Neuronal stem cell (in vitro differentiated cells): ENCODE results near the gene UBAC2.
A peak's percentile ranks its signal among the peaks of the same experiment; 100 is the strongest.

Source experiments
- DNase-seq: peaks from one replicate; pipeline ENCODE4 v3.0.0-alpha.2; 2013; ENCODE audit warnings: low spot score
- H2AFZ ChIP-seq: one replicate; pipeline ENCODE4 v1.6.1; 2013; ENCODE audit warnings: mild to moderate bottlenecking, low read length, inconsistent platforms
- H2AK5ac ChIP-seq: 2 replicates; pipeline ENCODE4 v1.6.1; 2013; ENCODE audit warnings: low read depth, mild to moderate bottlenecking, inconsistent platforms, low read length, moderate library complexity, mixed read lengths
- H2BK120ac ChIP-seq: 2 replicates; pipeline ENCODE4 v1.6.1; 2013; ENCODE audit warnings: low read depth, mild to moderate bottlenecking, inconsistent platforms, low read length, moderate library complexity, mixed read lengths
- H2BK12ac ChIP-seq: one replicate; pipeline ENCODE4 v1.6.1; 2013; ENCODE audit warnings: low read length, inconsistent platforms
- H2BK15ac ChIP-seq: 2 replicates; pipeline ENCODE4 v1.6.1; 2013; ENCODE audit warnings: mild to moderate bottlenecking, low read length, inconsistent platforms, mixed read lengths
- H2BK5ac ChIP-seq: one replicate; pipeline ENCODE4 v1.6.1; 2013; ENCODE audit warnings: inconsistent platforms, mild to moderate bottlenecking, low read length, moderate library complexity
- H3K14ac ChIP-seq: one replicate; pipeline ENCODE4 v1.6.1; 2013; ENCODE audit warnings: low read length, inconsistent platforms
- H3K18ac ChIP-seq: 2 replicates; pipeline ENCODE4 v1.6.1; 2013; ENCODE audit warnings: low read length, inconsistent platforms
- H3K23ac ChIP-seq: 2 replicates; pipeline ENCODE4 v1.6.1; 2013; ENCODE audit warnings: low read depth, mild to moderate bottlenecking, mixed read lengths, low read length, inconsistent platforms; ENCODE audit not compliant: poor library complexity
- H3K27ac ChIP-seq: replicated peaks from 3 replicates; pipeline ENCODE4 v1.5.1; 2013; ENCODE audit warnings: low read length, inconsistent platforms
- H3K27me3 ChIP-seq, 3 experiments: 2 replicates each; pipeline ENCODE4 v1.6.1; 2013; ENCODE audit warnings: low read length in 3 of 3, mild to moderate bottlenecking in 2 of 3, inconsistent platforms in 1 of 3, low read depth in 1 of 3, mixed read lengths in 1 of 3, moderate library complexity in 1 of 3; ENCODE audit not compliant: control insufficient read depth in 3 of 3, insufficient read depth in 3 of 3
- H3K36me3 ChIP-seq, 2 donors: replicated peaks in 1 of 2; 2 replicates each; pipeline ENCODE4 v1.6.1; 2013; ENCODE audit warnings: low read length in 2 of 2; ENCODE audit not compliant: control insufficient read depth in 2 of 2, insufficient read depth in 2 of 2
- H3K4ac ChIP-seq: 2 replicates; pipeline ENCODE4 v1.6.1; 2013; ENCODE audit warnings: inconsistent platforms, mild to moderate bottlenecking, low read length, moderate library complexity
- H3K4me1 ChIP-seq, 2 donors: 1 replicate in 1 of 2; 2 replicates in 1 of 2; pipeline ENCODE4 v1.6.1; 2013; ENCODE audit warnings: low read length in 2 of 2, low read depth in 1 of 2; ENCODE audit not compliant: control insufficient read depth in 2 of 2, insufficient read depth in 1 of 2
- H3K4me2 ChIP-seq: one replicate; pipeline ENCODE4 v1.6.1; 2013; ENCODE audit warnings: mild to moderate bottlenecking, low read length, inconsistent platforms; ENCODE audit not compliant: insufficient read depth, poor library complexity, severe bottlenecking
- H3K4me3 ChIP-seq, 2 donors: 2 replicates each; pipeline ENCODE4 v1.5.1; 2013; ENCODE audit warnings: low read length in 2 of 2, mild to moderate bottlenecking in 2 of 2, inconsistent platforms in 1 of 2, moderate library complexity in 1 of 2
- H3K79me1 ChIP-seq: one replicate; pipeline ENCODE4 v1.6.1; 2013; ENCODE audit warnings: low read depth, mild to moderate bottlenecking, inconsistent platforms, low read length, moderate library complexity
- H3K9ac ChIP-seq: one replicate; pipeline ENCODE4 v1.6.1; 2013; ENCODE audit warnings: mild to moderate bottlenecking, low read depth, low read length, inconsistent platforms; ENCODE audit not compliant: poor library complexity
- H3K9me3 ChIP-seq, 2 donors: replicated peaks in 1 of 2; 2 replicates each; pipeline versions ENCODE3 to v1.6.1; 2013; ENCODE audit warnings: low read length in 2 of 2, mild to moderate bottlenecking in 2 of 2, inconsistent platforms in 1 of 2, low read depth in 1 of 2, mixed read lengths in 1 of 2, moderate library complexity in 1 of 2; ENCODE audit not compliant: control insufficient read depth in 2 of 2, insufficient read depth in 1 of 2
- H4K8ac ChIP-seq: one replicate; pipeline ENCODE4 v1.6.1; 2013; ENCODE audit warnings: low read depth, mild to moderate bottlenecking, inconsistent platforms, low read length, moderate library complexity
- H4K91ac ChIP-seq: one replicate; pipeline ENCODE4 v1.6.1; 2013; ENCODE audit warnings: low read length, low read depth, mild to moderate bottlenecking, inconsistent platforms; ENCODE audit not compliant: poor library complexity
- WGBS, 2 donors: extraction: QIAGEN DNeasy Blood & Tissue Kit; methylation state at CpG; one replicate each; pipeline ENCODE4 v1.1.7; 2013; ENCODE audit warnings: missing lambda C conversion rate in 2 of 2, mixed read lengths in 1 of 2; ENCODE audit not compliant: insufficient read length in 2 of 2, insufficient replicate concordance in 1 of 2; ENCODE audit errors: extremely low coverage in 2 of 2; 5-methylcytosine and 5-hydroxymethylcytosine counted together

The UBAC2 gene

DNA sequence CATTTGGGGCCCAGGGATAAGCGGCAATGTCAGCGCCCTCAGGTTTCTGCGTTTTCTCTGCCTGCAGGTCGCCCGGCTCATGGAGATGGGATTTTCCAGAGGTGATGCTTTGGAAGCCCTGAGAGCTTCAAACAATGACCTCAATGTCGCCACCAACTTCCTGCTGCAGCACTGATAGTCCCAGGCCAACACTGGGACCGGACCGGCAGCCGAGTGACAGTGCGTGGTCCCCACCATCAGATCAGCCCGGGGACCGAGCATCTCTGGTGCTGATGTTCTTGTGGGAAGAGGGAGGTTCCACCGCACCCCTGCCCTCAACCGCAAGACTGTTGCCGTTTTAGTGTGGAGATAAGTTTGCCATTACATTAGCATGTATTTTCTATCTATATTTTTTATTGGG is 184.5 kb downstream of the UBAC2 start:
- DNase-seq, result no peak

DNA sequence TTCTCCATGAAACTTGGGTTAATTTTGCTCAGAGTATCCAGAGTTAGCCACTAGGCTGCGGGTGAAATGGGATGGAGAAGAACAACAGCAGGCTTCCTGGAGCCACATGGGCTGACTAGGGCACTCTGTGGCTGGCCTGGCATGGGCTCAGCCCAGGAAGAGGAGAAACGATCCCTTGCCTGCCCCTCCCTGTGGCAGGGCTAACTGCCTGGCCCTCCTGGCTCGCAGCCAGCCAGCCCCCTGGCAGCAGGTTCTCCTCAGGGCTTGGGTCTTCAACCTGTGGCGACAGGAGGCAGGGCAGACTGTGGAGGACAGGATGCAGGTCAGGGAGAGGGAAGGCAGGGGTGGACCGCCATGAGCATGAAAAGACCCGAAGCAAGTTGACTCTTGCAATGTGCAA is 185.3 kb downstream of the UBAC2 start:
- H3K4me2 ChIP-seq, result no peak overlapping the region
- no peak overlapping the region for H3K4ac ChIP-seq
- no peak overlapping the region for H4K8ac ChIP-seq
- no peak overlapping the region for H3K23ac ChIP-seq
- peaks cover 0 to 7% of the 10 kb centered on the region in 2 donors for H3K4me1 ChIP-seq
- H2BK120ac ChIP-seq, result no peak overlapping the region
- H2BK5ac ChIP-seq, result no peak overlapping the region
- no peaks in the 10 kb centered on the region for H3K27me3 ChIP-seq
- no peak overlapping the region for H3K18ac ChIP-seq
- no peak overlapping the region for H2BK15ac ChIP-seq
- H3K27ac ChIP-seq, result no peak overlapping the region
- H4K91ac ChIP-seq, result no peak overlapping the region
- no peak overlapping the region for H3K14ac ChIP-seq
- no peak overlapping the region for H2BK12ac ChIP-seq
- H3K36me3 ChIP-seq, result peaks cover 2 to 25% of the 10 kb centered on the region in 2 donors
- H3K9ac ChIP-seq, result no peak overlapping the region
- no peak overlapping the region for H2AFZ ChIP-seq
- H2AK5ac ChIP-seq, result no peak overlapping the region
- H3K79me1 ChIP-seq, result no peaks in the 10 kb centered on the region
- no CpG with 5 or more reads among the region's 6 CpGs for WGBS, 2 donors
- H3K4me3 ChIP-seq, result no peak overlapping the region
- no peaks in the 10 kb centered on the region for H3K9me3 ChIP-seq
- no peak for DNase-seq

More for the DNA sequence above, 184.5 kb downstream of the UBAC2 start:
- Histone ChIP-seq H2BK120ac (no peak overlapping the region), H2BK15ac (no peak overlapping the region), H3K36me3 (peaks cover 4 to 25% of the 10 kb centered on the region in 2 donors), H3K4ac (no peak overlapping the region), H3K14ac (no peak overlapping the region), H3K4me2 (no peak overlapping the region), H3K9ac (no peak overlapping the region), H3K18ac (no peak overlapping the region), H3K4me3 (no peak overlapping the region), H4K91ac (no peak overlapping the region), H3K27ac (no peak overlapping the region), H3K79me1 (no peaks in the 10 kb centered on the region), H2BK5ac (no peak overlapping the region), H2BK12ac (no peak overlapping the region), H3K23ac (no peak overlapping the region), H3K9me3 (no peaks in the 10 kb centered on the region), H3K27me3 (no peaks in the 10 kb centered on the region), H2AK5ac (no peak overlapping the region), H4K8ac (no peak overlapping the region), H3K4me1 (peaks cover 0 to 7% of the 10 kb centered on the region in 2 donors), H2AFZ (no peak overlapping the region)
- WGBS, 2 donors, result no CpG with 5 or more reads among the region's 15 CpGs

DNA sequence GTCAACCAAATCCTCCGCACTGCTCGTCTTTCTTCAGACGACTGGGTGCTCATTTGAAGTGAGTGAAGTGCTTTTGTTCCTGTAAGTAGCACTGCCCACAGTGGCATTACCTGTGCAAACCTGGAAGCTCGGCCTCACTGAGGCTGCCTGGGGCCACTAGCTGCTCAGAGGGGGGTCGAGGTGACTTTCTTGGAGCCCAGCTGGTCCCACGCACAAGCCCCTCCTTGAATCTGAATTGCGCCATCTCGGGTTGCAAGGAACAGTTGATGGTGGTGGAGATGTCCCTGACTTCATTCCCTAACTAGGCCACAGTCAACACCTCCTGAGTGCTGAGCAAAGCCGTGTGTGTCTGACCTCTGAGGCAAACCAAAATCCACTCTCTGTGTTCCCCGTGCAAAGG is 185.8 kb downstream of the UBAC2 start:
- Histone ChIP-seq H3K14ac (no peak overlapping the region), H3K4me1 (peaks cover 0 to 7% of the 10 kb centered on the region in 2 donors), H3K4ac (no peak overlapping the region), H3K79me1 (no peaks in the 10 kb centered on the region), H2AFZ (no peak overlapping the region), H3K23ac (no peak overlapping the region), H4K91ac (no peak overlapping the region), H3K4me2 (no peak overlapping the region), H3K36me3 (peaks cover 2 to 25% of the 10 kb centered on the region in 2 donors), H2BK15ac (no peak overlapping the region), H2BK12ac (no peak overlapping the region), H2AK5ac (no peak overlapping the region), H3K18ac (no peak overlapping the region), H3K4me3 (no peak overlapping the region), H3K9me3 (no peaks in the 10 kb centered on the region), H3K27me3 (no peaks in the 10 kb centered on the region), H2BK5ac (no peak overlapping the region), H3K9ac (no peak overlapping the region), H2BK120ac (no peak overlapping the region), H3K27ac (peak overlapping the region; percentile 73), H4K8ac (no peak overlapping the region)
- DNase-seq, result no peak
- WGBS, 2 donors, result no CpG with 5 or more reads among the region's 10 CpGs

DNA sequence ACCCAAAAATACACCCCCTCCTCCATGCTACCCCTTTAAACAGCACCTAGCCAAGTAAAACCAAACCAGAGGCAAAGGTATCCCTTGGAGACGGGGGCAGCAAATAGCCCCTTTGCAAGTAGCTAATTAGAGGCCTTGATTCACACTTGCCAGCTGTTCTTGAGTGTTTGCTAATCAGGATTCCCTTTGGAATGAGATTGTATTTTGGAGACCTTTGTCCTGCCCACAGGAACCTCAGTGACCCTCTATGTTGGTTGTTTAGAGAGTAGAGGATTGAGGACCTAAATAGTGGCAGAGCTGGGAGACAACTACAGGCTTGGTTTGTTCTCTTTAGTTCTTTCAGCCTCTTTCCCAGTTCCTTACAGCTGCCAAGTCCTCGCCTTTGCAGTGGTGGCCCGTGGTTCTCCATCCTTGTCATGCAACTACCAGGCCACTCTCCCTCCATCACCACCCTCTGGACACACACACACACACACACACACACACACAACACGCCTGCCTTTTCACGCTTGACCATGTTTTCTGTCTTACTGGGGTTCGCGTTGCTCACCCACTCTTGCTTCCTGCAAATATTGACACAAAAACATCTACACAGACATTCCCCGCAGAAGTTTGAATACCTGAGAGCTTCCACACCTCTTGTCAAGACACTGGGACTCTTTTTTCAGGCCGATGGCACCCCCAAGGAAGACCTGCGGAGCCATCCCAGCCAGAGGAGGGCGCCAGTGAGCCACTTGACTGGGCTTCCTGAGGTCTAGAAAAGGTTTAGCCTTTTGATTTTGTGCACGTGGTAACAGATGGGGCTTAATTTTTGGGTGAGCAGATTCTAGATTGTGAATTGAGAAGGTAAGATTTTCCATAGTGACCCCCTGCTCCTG is 186.5 kb downstream of the UBAC2 start:
- H3K4me2 ChIP-seq, result no peak overlapping the region
- H3K27ac ChIP-seq, result peak overlapping the region; percentile 73
- no peaks in the 10 kb centered on the region for H3K9me3 ChIP-seq
- peaks cover 2 to 25% of the 10 kb centered on the region in 2 donors for H3K36me3 ChIP-seq
- H3K4me3 ChIP-seq, result no peak overlapping the region
- H3K4ac ChIP-seq, result no peak overlapping the region
- H3K9ac ChIP-seq, result no peak overlapping the region
- H3K79me1 ChIP-seq, result no peaks in the 10 kb centered on the region
- H3K4me1 ChIP-seq, result peaks cover 0 to 7% of the 10 kb centered on the region in 2 donors
- no peak overlapping the region for H3K18ac ChIP-seq
- H3K14ac ChIP-seq, result no peak overlapping the region
- no peak overlapping the region for H2AFZ ChIP-seq
- no peak overlapping the region for H4K91ac ChIP-seq
- no peak overlapping the region for H2BK120ac ChIP-seq
- H2BK12ac ChIP-seq, result no peak overlapping the region
- no peak overlapping the region for H4K8ac ChIP-seq
- no peaks in the 10 kb centered on the region for H3K27me3 ChIP-seq
- H3K23ac ChIP-seq, result no peak overlapping the region
- no peak overlapping the region for H2AK5ac ChIP-seq
- H2BK5ac ChIP-seq, result no peak overlapping the region
- WGBS, 2 donors, result no CpG with 5 or more reads among the region's 12 CpGs
- DNase-seq, result peak; percentile 43
- no peak overlapping the region for H2BK15ac ChIP-seq
